ENCODE data around the gene ZNF565.
A peak's percentile ranks its signal among the peaks of the same experiment; 100 is the strongest.
"Not testable (repeated sequence)": the region's sequence is repeated elsewhere in the genome, so short reads cannot be mapped to it uniquely, and the experiment has no call there.

The ZNF565 gene

DNA sequence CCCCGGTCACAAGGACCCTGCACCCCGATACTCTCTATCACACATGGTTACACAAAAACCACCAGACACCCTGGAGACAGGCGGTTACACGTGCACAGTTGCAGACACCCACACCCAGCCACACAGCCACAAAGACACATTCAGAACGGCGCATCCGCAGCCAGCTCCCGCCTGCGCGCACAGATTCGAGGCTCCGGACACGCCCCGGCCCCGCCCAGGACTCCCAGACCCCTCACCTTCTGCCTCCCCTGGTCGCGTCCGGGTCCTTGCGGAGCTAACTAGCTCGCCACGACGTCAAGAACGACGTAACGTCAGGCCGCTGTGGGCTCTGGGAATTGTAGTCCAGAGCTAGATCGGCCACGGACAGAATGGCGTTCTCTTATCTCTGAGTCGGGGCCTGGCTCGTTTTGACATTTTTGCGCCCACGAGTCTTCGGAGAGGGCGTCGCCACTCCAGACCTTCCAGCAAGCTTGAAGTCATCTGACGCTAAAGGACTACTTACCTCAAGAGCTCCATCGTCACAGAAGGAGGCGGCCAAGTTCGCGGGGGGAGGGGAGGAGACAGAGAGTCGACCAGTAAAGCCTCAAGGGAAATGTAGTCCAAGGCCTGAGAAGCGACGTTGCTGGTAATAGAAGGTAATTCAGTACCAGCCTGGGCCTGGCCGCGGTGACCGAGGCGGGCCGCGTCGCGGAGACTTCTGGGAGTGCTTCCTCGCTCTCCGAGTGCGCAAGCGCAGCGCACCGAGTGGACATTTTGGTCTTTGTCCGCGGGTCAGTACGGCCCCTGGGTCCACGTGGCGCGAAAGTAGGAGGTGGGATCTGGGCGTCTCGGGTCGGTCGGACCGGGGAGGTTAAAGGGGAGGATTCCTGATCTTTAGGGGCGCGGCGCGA is at the start of gene ZNF565, which contains the start of gene ZNF146:
TSS of gene ZNF565 (minus strand) at position 280 of the 890 bp plus-strand sequence. CDS start 12,680 bp downstream, outside the sequence.
TSS of gene ZNF146 (plus strand) at position 721 of the 890 bp plus-strand sequence. CDS start 21,335 bp downstream, outside the sequence.
- peak; percentile 99 for DNase-seq

DNA sequence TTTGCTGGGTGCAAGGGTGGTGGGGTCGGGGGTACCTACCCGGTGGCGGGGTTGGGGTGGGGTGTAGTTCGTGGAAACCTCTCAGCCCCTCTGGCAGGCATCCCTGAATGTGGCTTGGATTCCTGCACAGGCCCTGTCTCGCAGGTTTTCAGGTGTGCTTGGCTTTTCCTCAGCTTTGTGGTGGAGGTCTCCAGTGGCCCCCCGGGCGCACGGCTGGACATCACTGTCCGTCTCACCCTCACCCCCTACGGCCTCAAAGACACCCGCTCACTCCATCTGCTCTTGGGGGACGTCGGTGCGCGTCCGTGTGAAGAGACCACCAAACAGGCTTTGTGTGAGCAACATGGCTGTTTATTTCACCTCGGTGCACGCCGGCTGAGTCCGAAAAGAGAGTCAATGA is 44.7 kb upstream of the ZNF565 start:
- DNase-seq, result no peak

DNA sequence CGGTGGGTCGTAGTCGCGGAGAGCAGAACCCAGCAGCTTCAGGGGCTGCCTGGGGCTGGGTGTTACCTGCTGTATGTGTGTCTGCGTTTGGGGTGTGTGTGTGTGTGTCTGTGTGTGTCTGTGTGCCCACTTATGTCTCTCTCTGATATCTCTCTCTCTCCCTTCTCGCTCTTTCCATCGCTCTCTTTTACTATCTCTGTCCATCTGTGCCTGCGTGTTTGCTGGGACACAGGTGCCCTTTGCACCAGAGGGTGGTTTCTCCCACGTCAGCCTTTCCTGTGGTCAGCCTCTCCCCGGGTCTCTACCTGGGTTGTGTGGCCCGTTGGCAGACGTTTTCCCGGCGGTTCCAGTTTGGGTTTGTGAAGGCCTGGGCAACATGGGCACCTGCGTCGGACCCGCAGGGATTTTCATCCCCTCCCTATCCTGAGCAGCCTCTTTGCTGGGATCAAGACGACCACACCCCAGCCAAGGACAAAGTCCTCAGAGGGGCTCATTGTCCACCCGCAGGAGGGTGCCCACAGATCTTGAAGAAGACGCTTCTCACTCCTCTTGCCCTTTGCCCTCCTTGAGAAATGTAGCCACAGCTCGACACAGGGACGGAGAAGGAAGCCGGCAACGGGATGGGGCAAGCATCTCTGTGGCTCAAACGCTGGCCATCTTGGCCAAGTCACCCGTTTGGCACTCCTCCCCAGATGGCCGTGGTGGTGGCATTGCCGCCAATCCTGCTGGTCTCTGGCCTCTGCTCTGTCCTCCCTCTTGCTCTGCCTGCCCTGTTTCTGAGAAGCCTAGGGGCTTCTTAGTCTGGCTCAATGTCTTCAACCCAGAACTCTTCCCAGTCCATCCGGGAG is 43.8 kb upstream of the ZNF565 start:
- no peak for DNase-seq

DNA sequence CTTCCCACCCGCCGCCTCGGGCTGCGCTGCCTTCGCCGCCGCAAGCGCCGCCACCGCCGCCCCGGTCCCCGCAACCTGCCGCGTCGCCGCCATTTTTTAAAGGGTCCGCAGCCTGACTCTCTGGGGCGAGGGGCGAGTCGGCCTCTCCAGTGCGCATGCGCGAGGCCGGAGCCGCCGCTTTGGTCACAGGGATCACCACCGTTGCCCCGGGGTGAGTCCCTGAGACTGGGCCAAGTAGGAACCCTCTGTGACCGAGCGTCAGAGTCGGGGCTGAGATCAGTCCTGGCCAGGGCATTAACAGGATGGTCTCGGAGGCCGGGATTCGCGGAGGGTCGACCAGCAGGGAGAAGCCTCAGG is 43.0 kb upstream of the ZNF565 start:
- DNase-seq, result no peak

DNA sequence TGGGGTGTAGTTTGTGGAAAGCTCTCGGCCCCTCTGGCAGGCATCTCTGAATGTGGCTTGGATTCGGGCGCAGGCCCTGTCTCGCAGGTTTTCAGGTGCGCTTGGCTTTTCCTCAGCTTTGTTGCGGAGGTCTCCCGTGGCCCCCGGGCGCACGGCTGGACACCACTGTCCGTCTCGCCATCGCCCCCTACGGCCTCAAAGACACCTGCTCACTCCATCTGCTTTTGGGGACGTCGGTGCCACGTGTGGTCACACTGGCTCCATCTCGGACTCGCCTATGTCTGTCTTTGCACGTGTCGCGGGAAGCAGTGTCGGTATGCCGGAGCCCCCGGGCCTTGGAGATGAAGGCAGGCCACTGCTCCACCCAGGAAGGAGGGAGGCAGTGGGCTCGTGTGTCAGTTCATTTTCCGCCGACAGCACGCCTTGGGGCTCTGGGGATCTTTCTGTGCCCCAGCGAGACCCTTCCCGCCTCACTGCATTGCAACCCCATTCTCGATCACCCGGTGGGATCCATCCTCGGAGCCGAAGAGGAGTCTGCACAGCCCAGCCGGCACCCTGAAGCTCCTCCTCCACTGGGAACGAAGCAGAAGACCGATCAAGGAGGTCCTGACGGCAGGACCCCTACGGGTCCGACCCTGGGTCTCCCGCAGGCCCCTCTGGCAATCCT is 42.5 kb upstream of the ZNF565 start:
- no peak for DNase-seq

DNA sequence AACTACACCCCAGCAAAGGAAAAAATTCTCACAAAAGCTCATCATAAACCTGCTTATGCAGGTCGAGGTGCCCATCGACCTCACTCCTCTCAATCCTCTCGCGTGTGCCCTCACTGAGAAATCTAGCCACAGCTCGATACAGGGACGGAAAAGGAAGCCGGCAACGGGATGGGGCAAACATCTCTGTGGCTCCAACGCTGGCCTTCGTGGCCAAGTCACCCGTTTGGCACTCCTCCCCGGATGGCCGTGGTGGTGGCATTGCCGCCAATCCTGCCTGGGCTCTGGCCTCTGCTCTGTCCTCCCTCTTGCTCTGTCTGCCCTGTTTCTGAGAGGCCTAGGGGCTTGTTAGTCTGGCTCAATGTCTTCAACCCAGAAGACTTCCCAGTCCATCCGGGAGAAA is 41.6 kb upstream of the ZNF565 start:
- no peak for DNase-seq

DNA sequence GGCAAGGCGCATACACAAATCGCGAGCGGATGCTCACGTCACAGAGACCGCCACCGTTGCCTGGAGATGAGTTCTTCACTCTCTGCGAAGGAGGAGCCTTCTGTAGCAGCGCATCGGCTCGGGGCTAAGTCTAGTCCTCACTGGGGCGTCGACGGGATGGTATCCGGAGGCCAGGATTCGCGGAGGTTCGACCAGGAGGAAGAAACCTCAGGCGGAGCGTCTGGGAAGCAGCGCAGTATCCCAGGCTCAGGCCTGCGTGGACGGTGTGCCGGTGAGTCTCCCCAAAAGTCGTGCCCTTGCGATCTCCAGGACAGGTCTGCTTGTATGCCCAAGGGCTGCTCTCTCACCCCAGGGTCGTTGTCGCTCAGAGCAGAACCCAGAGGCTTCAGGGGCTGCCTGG is 40.9 kb upstream of the ZNF565 start:
- no peak for DNase-seq

DNA sequence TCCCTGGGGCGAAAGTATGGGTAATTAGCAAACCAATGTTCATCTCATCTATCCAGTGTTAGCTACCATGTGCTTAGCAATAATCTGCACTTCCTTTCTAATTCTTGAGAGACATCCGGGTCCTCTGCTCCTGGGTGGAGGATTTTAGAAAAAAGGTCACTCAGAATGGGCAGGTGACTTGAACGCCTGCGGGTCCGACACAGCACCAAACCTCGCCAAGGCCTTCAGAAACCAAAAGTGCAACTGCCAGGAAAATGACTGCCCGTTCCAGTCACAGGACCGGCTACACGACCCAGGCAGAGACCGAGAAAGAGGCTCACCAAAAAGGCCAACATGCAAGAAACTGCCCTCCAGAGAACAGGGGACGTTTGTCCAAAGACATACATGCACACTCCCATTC is 40.4 kb upstream of the ZNF565 start:
- no peak for DNase-seq

DNA sequence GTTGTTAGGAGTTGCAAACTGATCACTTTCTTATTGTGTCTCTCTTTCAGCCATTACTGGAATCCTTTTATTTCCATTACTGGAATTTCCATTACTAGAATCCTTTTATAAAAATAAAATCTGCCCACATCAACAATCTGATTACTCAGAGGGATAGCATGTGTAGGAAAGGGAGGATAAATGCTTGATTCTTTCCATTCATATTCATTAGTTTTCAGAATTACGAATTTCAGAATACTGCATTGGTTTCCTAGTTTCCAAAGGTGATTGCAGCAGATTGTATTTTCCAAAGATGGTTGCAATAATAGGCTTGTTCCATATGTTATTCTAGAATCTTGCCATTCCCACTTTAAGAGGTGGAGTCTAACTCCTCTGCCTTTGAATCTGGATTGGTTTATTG is 37.6 kb upstream of the ZNF565 start:
- DNase-seq, result no peak

DNA sequence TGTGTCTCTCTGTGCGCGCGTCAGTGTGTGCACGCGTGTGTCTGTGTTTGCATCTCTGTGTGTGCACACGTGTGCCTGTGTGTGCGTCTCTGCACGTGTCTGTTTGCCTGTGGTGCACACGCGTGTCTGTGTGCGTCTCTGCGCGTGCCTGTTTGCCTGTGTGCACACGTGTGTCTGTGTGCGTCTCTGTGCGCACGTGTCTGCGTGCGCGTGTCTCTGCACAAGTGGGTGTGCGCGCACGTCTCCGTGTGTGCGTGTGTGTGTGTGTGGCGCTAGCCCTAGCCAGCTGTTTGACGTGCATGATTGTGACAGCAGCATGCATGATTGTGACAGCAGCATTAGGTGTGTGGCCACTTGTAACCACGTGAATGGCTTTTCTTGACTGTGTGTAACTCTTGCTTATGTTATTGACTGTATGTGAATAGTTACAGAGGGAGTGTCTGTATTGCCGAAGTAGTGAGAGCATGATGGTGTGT is 31.6 kb upstream of the ZNF565 start:
- no peak for DNase-seq

DNA sequence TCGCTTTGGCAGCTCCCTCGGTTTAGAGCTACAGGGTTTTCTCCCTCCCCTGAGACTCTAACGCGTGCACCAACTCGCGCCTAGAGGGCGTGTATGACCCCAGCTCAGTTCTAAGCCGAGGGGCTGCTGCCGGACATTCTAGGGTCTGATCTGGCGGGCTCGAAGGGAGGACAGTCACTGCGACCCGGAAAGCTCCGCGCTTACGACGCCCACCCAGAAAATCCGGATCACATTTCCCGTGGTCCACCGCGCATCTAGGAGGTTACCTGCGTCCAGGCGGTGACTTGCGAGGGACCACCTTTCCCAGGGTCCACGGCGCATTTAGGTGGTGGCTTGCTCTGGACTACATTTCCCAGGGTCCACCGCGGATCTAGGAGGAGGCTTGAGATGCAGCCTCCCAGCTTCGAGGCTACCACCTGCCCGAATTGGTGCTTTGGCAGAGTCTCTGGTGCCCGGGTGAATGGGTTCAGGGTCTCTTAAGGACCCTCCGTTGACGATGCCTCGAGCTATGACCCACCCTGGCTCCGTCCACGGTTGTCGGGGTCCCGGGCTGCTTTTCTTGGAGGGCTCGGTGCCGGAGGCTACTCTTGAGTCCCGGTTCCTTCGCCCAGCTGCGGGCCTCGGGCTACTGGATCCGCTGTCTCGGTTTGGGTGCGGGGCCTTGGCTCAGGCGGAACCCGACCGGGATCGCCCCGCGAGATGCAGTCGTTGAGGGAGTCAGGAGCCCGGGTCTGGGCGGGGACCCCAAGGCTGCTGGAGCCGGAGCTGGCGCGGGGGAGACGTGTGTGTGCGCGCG is 30.9 kb upstream of the ZNF565 start:
- no peak for DNase-seq

DNA sequence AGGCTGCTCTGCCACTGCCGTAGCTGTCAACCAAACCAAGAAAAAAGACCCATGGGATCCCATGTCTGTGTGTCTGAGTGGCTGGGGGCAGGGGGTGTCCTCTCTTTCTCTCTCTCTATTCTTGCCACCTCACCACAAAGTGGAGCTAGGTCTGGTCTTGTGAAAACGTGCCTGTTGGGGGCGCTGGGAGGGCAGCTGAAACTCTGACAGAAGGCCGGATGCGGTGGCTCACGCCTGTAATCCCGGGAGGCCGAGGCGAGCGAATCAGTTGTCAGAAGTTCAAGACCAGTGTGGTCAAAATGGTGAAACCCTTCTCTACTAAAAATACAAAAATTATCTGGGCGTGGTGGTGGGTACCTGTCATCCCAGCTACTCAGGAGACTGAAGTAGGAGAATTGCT is 29.6 kb upstream of the ZNF565 start:
- DNase-seq, result no peak

DNA sequence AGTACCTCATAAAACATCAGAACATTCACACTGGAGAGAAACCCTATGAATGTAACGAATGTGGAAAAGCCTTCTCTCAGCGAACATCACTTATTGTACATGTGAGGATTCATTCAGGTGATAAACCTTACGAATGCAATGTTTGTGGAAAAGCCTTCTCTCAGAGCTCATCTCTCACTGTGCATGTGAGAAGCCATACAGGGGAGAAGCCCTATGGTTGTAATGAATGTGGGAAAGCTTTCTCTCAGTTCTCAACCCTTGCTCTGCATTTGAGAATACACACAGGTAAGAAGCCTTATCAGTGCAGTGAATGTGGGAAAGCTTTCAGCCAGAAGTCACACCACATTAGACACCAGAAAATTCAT is 22.5 kb upstream of the ZNF565 start:
- DNase-seq, result no peak

DNA sequence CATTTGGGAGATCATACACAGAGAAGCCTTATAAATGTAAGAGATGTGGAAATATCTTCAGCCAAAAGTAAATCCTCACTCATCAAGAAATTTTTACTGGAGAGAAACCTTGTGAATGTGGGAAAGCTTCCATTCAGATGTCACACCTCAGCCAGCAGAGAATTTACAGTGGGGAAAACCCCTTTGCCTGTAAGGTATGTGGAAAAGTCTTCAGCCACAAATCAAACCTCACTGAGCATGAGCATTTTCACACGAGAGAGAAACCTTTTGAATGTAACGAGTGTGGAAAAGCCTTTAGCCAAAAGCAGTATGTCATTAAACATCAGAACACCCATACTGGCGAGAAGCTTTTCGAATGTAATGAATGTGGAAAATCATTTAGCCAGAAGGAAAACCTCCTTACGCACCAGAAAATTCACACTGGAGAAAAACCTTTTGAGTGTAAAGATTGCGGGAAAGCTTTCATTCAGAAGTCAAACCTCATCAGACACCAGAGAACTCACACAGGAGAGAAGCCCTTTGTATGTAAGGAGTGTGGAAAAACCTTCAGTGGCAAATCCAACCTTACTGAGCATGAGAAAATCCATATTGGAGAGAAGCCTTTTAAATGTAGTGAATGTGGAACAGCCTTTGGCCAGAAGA is 22.0 kb upstream of the ZNF565 start:
- DNase-seq, result no peak

DNA sequence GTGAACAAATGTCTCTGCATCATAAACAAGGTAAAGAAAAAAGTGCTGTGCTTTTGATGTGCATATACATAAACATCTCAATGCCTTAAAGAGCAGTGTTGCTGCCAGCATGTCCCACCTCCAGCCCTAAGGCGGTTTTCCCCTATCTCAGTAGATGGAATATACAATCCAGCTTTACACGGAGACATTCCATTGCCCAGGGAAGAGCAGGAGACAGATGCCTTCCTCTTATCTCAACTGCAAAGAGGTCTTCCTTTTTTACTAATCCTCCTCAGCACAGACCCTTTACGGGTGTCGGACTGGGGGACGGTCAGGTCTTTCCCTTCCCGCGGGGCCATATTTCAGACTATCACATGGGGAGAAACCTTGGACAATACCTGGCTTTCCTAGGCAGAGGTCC is 19.2 kb upstream of the ZNF565 start:
- not testable (repeated sequence) for DNase-seq

DNA sequence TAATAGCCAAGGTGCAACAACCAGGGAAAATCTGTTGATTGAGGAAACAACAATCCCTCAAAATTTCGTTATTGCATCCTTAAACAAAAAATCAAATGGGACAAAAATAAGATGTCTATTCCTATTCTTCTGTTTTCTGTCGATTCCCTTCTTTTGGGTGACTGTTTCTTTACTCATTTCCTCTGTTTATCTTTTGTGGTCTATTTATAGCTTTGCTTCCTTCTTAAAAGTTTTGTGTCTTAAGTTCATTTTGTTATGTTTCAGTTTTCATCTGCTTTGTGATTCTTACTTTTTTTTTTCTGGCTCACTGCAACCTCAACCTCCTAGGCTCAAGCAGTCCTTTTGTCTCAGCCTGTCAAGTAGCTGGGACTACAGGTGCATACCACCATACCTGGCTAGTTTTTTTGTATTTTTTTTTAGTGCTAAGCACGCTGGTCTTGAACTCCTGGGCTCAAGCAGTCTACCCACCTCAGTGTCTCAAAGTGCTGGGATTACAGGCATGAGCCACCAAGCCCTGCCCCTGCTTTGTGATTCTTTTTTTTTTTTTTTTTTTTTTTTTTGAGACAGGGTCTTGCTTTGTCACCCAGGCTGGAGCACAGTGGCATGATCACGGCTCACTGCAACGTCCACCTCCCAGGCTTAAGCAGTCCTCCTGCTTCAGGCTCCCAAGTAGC is 10.9 kb upstream of the ZNF565 start:
- no peak for DNase-seq

DNA sequence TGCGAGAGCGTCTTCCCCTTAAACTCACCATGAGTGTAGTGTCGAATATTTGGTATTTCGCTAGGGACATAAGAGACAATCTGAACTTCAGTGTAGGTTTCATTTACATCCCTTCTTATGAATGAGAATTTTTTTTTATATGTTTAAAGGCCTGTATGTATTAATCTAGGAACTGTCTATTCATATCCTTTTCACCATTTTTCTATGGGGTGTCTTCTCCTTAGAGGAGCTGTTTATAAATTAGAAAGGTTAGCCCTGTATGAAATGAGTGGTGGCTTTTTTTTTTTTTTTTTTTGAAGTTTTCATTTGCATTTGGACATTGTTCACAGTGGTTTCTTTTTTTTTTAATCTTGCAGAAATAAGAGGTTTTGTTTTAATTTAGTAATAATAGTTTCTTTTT is 8.0 kb upstream of the ZNF565 start:
- no peak for DNase-seq

DNA sequence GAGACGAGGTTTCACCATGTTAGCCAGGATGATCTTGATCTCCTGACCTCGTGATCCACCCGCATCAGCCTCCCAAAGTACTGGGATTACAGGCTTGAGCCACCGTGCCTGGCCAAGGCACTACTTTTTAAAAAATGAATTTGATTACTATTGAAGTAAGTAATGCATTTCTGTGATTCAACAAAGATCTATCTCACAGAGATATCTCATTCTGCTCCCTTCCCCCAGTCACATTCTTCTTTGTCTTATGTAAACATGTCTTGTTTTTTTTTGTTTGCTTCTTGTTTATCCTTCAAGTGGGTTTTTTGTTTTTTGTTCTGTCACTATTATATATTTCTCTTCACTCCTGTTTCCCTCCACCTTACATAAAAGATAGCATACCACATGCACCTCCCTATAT is 7.0 kb upstream of the ZNF565 start:
- no peak for DNase-seq

DNA sequence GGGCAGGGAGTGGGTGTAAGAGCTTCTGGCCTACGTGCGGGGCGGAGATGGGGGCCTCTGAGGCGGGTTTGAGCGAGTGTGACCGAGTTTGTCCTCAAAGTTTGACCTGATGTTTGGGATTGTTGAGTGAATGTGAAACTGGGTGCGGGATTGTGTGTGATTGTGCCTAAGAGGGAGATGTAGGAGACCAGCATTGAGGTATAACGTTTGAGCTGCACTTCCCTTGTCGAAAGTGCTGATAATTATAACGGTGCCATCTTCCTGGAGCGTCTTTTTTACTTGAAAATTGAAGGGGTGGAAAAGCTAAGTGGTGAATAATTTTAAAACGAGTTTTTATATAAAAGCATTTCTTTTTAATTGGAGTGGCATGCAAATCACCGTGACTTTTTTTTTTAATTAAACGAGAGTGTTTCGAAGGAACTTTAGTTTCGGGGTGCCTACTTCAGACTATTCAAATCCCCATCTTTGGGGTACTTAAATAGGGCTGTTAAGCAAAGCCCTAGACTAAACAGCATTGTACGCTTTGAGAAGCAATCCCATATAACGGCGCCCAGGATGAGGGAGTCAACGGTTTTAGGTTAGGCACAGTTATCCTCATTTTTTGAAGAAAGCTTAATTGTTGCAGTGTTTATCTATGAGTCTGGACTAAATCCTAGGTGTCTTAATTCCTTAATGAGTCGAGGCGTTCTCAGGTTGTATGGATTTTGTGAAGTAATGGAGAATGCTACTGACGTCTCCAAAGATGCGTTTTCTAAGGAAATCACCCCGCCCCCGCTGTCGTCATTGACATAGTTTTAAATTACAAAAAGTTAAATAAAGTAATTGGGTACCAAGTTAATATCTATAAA is 1.0 kb upstream of the ZNF565 start:
- DNase-seq, result peak; percentile 5

DNA sequence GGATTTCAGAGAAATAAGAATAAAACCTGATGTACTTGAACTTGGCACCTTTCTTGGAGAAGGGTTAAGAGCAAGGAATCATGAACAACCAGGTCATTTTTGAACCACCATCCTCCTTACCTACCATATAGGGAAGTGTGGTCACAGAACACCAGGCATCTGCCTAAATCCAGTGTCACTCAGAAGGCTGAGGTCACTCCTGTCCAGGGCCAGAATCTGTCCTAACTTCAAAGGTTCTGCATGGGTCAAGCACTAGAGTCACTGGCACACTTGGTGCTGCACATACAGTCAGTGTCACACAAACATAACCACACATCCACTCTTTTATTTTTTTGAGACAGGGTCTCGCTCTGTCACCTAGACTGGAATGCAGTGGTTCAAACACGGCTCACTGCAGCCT is 1.6 kb downstream of the ZNF565 start:
- DNase-seq, result no peak
